Activated CD8-positive, alpha-beta memory T cell treated with anti-CD3 and anti-CD28 coated beads, Interleukin-2, amount 50 U/mL, for 24 hours (primary cell): ENCODE results near the gene PLIN1.

Experiments
- DNase-seq: peaks from one replicate; pipeline ENCODE4 v3.0.0-alpha.2; 2020; ENCODE audit errors: extremely low read depth

PLIN1 gene

DNA sequence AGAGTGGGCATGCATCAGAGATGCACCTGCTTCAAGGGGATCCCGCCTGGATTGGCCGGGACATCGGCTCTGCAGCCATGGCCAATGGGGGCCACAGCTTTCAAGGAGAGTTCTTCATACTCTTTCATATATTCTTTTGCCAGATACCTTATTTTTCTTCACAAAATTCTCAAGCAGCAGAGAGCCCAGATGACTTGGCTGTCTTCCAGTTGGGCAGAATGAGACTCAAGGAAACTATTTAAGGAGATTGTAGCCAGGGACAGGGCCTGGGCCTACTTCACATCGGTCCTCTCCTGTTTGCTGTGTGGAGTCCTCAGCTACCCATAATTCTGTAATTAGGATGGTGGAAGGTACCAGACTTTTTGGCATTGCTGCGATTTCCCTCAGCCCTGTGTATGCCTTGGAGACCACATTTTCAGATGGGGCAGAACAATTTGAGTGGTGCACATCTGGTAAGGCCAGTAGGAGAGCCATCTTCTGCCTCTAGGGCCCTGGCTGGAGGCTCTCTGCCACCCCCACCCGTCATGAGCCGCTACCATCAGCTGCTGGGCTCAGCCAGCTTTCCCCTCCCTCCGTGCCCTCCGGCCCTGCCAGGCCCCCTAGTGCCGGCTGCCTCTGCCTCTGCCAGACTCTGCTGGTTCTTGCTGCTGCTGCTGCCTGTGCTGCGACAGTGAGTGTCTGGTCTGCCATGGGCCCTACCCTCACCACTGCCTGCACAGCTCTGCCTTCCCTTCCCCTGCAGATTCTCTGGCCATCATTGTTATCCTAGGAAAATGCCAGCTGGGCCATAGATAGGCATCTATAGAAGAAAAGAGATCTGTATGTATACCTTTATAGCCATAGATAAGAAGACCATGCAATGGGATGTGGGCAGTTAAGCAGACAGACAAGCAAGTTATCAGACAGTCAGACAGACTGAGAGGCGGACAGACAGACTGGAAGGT, 6.7 kb downstream of the PLIN1 start:
- no peak for DNase-seq

DNA sequence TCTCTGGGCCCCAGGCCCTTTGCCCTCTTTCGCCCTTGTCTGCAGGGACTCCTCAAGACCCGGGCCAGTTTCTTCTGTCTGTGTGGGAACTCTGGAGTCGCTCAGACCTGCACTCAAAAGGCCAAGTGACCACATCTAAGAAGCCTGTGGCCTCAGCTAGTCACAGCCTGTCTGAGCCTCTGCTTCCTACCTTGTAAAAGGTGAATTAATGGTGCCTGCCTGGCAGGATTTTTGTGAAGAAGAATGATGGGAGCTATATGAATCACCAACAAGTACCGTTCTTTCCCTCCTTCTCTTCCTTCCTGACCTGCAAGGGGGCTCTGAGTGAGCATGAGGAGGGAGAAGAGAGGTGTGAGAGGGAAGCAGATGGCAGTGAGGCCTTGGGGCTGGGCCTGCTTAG, 7.5 kb downstream of the PLIN1 start:
- no peak for DNase-seq

DNA sequence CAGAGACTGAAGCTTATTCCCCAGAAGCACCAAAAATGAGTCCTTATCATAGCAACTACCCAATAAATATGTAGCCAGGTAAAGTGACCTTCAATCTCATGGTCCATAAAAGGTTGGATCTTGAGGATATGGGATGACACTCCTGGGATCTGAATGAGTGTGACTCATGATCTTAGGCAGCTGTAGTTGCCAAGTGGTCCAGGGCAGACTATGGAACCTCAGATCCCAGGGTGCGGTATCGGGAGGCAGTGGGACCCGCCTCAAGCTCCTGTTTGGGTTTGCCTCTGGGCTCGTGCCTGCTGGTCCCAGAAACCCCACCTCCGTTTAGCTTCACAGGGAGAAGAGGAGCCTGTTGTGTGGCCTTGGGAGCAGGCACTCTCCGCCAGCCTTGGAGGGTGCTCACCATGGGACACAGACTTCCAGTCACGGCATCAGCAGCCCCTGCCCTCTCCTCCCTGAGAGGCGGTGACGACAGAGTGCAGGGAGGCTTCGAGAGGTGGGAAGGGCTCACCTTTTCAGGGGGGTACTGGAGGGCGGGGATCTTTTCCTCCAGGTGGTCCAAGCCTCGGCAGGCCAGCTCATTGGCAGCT, 8.1 kb downstream of the PLIN1 start:
- DNase-seq, result no peak

DNA sequence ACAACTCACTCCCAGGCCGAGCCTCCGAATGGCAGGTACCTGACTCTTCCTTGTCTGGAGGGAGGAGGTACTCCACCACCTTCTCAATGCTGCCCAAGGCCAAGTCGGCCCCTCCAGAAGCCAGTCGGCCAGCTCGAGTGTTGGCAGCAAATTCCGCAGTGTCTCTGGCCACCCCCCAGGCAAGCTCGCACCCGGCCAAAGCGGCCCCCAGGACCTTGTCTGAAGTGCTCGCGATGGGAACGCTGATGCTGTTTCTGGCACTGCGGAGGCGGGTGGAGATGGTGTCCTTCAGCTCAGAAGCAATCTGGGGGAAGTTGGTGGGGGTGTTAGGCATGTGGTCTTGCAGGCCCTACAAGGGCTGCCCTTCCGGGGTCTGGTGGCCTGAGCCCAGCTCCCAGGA, 9.2 kb downstream of the PLIN1 start:
- no peak for DNase-seq

DNA sequence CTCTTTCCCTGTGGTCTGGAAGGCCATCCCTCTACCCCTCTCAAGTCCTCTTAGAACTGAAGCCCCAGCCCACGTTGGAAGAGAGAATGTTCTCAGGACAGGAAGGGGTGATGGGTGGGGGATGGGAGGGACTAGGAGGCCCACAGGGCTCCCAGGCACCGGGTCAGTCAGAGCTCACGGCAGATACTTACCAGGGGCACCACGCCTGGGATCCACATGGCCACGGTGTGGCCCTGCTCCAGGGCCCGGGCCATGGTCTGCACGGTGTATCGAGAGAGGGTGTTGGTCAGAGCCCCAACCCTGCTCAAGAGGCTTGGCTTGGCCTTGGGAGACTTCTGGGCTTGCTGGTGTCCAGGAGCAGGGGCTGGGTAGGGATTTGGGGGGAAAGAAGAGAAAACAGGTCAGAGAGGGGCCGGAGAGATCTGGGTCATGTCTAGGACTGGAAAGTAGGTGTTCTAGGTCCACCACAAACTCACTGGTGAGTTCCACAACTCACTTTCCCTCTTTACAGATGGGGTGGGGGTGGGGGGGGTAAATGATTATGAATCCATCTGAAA, 9.8 kb downstream of the PLIN1 start:
- no peak for DNase-seq

DNA sequence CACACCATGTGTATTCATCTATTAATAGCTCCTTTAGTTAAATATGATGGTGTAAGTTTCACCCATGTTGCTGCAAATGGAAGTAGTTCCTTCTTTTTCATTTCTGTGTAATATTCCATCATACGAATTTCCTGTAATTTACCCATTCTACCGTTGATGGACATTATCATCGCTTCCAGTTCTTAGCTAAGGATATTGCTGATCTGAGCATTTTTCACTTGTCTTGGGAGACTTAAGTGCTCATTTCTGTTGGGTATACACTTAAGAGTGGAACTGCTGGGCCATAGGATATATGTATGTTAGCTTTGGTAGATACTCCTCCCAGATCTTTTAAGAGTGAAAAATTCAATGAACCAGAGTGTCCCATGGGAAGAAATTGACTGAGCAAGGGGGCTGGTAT, 11.0 kb downstream of the PLIN1 start:
- no peak for DNase-seq

DNA sequence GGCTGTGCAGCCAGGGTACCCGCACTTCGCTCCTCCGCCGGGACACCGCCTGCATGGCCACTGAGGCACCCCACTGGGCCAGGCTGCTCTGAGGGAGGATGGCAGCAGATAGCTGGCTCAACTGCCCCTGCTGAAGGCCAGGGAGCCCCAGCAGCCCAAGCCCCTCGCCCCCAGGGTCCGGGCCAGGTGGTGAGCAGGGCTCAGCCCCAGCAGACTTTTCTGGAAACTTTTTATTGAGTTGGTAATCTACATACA, 11.5 kb downstream of the PLIN1 start:
- DNase-seq, result no peak

DNA sequence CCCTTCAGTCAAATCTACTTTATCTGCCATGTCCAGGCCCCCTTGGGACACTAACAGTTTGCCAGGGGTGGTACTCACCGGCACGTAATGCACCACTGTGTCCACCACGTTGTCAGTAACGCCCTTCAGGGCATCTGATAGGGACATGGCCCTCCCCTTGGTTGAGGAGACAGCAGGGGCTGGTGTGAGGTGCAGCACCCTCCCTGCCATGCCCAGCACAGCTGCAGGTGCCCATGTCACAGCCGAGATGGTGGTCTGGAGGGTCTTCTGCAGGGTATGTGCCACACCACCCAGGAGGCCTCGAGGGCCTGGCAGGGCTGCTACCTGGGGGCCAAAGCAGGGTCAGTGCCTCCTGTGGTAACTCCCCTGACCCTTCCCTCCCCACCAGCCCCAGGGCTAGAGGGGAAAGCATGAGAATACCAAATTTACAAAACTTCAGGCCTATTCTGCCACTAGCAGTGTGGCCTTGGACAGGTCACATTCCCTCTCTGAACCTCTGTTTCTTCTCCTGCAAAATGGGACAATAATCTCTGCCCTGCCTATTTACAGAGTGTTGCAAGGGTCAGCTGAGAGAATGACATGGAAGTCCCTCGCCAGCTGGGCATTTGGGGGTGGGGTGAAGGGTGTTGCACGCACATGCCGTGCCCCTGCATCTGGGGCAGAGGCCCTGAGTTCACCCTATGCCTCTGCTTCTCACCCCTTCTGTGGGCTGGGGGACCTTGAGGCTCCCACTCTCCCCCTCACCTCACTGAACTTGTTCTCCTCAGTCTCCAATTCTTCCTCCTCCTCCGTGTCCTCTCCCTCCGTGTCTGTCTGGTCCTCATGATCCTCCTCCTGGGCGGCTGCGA, 12.1 kb downstream of the PLIN1 start:
- no peak for DNase-seq

DNA sequence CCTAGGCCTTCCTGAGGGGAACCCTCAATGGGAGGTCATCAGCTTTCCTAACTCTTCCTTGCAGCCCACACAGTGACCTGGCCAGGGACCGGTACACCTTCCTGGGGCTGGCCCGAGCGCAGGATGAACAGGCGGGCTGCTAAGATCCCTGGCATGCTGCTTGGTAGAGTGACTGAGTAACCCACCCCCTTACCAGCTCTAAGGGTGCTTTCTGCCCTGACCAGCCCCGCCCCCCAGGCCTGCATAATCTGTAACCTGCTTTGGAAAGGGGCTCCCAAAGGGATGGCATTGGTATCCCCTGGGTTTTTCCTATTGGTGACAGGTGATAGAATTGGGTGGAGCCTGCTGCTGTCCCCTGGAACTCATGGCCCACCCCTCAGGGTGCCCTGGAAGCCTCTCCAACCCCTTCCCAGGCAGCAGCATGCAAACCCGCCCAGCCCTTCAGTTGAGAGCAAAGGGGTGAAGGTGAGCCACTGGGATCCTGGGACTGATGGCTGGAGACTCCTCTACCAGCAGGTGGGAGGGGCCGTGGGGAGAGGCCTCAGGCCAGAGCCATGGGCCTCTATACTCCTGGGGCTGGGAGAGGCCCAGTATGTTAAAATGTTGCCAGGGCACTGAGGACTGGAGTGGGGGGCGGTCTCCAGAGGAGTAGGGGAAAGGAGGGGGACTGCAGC, 12.8 kb downstream of the PLIN1 start:
- no peak for DNase-seq

DNA sequence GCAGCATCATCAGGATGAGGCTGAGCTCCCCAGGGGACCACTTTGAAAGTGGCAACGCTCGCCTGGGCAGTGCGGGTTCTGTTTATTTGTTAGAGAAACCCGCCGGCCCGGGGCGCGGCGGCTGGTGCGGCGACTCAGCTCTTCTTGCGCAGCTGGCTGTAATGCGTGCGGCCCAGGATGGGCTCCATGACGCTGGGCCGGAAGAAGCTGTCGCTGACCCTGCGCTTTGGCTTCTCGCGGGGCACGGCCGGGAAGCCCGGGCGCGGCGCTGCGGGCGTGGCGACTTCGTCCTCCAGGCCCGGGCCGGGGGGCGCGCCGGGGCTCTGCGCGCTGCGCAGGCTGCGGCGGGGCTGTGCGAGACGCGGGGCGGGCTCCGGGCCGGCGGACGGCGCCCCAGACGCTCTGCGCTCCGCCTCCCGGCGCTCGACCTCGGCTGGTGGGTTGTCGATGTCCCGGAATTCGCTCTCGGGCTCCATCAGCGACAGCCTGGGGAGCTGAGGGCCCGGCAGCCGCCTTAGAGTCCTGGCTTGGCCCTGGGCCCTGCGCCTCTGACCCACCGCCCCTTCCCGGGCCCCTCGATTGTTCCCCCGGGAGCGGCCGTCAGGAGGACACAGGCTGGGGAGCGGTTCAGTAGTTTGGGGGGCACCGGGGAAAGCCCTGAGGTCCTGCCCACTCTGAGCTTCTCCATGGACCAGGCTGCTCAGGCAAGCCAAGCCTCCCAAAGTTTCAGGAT, 13.6 kb downstream of the PLIN1 start:
- no peak for DNase-seq

DNA sequence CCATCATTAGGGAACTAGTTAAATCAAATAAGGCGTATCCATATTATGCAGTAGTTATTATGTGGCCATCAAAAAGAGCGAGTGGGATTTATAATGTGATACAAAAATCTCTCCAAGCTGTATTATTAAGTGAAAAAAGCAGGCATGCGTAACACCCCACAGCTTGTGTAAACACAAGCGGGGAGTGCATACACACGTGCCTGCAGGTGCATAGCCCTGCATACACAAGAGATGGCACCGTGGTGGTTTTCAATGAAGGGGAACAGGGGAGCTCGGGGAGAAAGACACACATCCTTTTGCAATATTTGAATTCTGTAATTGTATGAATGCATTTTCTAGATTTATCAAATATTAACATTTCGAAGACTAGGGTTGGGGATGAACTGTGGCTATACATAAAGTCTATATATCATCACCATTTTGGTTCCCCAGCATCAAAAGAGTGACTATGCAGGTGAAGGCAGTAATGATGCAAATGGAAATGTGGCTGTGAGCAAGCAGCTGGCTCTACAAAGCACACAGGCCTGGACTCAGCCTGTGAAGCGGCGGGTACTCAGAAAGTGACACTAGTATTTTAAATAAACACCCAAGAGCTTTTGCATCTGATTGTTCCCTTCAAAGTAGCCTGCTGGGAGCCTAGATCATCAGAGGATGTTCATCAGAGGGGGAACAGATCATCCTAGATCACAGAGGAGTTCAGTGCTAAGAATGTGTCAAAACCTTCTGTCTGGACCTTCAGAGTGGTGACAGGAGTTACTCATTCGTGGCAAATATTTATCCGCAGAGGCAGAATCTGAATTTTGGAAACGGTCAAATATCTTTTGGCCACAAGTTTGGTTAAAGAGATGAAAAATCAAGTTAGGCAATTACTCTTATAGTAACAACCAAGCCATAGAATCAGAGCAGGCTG, 14.5 kb downstream of the PLIN1 start:
- no peak for DNase-seq

DNA sequence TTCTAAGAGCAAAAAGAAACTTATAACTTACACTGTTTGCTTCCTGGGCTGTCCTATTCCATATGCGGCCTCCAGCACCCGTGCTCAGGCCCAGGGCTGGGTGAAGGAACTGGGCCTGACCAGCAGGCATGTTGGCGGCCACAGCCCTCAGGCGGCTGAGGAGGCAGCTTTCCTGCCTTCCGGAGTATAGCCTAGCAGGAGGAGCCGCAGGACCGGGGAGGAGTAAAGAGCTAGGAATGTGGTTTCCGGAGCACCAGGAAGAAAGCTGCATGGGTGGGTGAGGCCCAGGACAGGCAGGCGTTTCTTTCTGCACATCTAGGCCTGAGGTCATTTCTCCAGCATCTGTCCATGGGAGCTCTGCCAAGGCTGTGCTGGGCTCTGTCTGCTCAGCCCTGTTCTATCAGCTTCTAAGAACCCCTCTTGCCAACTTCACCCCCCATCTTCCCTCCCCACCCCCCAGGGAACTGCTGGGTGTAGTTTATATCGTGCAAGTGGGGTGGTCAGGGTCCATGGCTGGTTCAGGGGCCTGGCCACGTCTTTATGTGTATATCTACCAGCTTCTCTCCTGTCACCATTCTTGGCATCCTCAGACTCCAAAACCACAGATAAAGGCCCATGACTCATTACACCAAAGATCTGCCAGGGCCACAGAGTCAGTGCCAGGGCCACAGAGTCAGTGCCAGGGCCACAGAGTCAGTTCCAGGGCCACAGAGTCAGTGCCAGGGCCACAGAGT, 16.1 kb downstream of the PLIN1 start:
- no peak for DNase-seq

DNA sequence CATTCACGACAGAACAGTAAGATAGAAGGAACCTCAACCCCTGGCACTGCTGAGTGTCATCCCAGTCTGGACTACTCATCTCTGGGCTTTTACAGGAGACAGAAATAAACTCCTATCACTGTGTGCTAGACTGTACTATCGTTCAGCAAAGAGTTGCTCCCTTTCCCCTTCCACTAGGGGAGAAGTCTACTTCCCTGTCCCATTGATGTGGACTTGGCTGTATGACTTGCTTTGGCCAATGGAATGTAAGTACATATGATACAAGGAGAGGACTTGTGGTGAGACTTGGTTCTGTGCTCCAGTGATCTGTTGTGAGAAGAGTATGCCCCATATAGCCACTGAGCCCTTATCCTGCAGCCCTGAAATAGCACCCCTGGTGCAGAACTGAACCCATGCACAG, 18.6 kb downstream of the PLIN1 start:
- no peak for DNase-seq

DNA sequence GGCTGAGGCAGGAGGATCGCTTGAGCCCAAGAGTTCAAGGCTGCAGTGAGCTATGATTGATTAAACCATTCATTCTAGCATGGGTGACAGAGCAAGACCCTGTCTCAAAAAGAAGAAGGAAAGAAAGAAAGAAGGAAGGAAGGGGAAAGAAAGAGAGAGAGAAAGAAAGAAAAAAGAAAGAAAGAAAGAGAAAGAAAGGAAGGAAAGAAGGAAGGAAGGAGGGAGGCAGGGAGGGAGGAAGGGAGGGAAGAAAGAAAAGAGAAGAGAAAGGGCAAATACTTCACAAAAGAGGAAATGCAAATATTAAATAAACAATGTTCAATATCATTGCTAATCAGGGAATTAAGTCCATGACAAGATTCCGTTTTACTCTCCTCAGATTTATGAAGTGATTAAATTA, 19.9 kb downstream of the PLIN1 start:
- DNase-seq, result no peak

DNA sequence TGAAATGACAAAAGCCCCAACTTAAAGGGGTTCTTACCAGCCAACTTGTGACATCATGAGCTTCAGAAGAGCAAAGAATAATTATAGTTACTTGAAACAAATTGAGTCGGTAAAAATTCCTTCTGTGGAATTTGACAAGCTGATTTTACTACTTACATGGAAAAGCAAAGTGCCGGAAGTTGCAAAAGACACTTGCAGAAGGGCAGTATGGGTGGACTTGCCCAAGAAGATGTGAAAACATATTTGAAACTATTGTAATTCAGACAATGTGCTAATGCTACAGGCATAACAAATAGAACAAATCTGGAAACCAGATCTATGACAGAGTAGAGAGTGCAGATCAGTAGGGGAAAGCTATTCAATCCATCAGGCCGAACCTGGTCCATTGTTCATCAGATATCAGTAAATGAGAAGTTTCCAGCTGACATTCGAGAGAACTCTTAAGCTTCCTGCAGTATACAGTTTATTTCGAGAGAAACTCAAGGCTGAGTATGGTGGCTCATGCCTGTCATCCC, 21.4 kb downstream of the PLIN1 start:
- DNase-seq, result no peak

DNA sequence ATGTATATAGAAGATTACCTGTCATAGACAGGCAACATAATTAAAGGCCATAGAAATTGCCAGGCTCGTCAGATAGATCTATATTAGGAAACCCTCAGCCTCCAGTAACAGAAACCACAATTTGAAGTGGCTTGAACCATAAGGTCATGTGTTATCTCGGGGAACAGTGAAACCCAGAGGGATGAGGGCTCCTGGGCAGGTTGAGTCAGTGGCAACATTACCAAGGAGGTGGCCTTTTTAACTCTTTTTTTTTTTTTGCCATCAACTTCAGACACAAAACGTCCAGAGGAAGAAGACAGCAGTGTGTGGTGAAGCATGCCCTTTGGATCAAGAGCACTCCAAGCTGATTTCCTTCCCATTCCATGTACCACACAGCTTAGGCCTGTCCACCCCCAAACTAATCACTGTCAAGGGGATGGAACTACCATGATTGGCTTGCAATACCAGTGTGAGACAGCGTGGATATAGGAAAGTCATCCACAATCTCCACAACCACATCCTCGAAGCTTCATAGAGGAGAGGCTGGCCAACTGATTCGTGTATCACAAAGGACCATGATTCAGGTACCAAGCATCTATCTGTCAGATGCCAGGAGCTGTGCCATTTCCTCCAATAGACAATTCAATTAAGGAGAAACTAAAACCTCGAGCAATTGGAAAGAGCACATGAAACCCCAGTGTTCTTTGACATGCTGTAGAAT, 22.9 kb downstream of the PLIN1 start:
- DNase-seq, result no peak

DNA sequence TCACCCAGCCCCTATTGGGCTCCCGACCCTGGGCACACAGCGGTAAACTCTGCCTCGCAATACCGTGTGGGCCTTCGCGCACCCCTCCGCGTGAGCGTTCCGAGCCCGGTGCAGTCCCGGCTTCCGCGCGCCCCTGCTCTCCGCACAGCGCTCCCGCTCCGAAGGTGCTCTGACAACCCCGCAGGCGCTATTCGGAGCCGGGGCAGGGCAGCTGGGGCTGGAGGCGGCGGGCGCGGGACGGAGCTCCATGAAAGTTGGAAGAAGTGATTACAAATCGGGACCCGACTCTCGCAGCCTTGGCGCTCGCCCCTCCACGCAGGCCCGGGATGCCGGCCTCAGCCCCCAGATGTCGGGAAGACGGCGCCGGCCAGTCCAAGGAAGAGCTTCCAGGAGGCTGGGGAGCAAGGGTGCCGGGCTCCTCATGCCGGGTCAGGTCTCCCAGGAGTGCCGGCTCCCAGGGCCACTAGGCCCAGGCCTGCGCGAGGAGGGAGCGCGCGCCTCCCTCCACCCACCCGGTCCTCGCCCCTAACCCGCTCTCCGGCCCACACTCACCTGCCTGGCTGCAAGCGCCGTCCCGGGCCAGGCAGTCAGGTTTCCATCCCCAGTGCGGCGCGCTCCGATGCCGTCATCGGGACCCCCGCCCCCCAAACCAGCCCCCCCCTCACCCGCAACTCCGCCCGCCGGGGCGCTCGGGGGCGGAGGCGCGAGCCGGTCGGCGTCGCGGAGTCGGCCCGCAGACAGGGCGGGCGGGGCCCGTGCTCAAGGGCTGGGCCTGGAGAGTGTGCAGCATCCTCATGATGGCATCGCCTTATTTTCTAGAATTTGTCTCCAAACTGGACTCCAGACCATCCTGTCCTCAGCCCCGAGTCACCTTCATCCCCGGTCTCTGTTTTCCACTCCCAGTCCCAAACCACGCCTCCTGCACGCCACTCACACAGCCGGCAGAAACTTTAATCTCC, 24.0 kb downstream of the PLIN1 start, which contains the start of gene KIF7:
KIF7 (minus strand) TSS at position 621 of the 959 bp plus-strand sequence. CDS start 2,537 bp downstream, outside the sequence.
- no peak for DNase-seq
